Myometrial cell (primary cell): Measurements from ENCODE around the gene GRN. TPM values are rescaled to one million over a fixed set of nuclear protein-coding genes. Genes with fewer than 3 reads are reported as not detected.

Experiments
- total RNA-seq: library from RNA; depleted of rRNA; stranded (reverse); fragments of >200 nt; gene quantifications from 2 replicates; pipeline ENCODE4 v1.2.3, GENCODE V29; 2015

The GRN gene
- total RNA-seq = 220 and 254 TPM in 2 replicates

DNA sequence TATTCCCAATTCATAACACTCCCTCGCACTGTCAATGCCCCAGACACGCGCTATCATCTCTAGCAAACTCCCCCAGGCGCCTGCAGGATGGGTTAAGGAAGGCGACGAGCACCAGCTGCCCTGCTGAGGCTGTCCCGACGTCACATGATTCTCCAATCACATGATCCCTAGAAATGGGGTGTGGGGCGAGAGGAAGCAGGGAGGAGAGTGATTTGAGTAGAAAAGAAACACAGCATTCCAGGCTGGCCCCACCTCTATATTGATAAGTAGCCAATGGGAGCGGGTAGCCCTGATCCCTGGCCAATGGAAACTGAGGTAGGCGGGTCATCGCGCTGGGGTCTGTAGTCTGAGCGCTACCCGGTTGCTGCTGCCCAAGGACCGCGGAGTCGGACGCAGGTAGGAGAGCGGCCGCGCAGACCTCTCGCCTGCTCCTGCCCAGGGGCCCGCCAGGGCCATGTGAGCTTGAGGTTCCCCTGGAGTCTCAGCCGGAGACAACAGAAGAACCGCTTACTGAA, at the start of gene GRN:
GRN (plus strand) TSS at position 364 of the 515 bp plus-strand sequence. CDS start 3,863 bp downstream, outside the sequence.

DNA sequence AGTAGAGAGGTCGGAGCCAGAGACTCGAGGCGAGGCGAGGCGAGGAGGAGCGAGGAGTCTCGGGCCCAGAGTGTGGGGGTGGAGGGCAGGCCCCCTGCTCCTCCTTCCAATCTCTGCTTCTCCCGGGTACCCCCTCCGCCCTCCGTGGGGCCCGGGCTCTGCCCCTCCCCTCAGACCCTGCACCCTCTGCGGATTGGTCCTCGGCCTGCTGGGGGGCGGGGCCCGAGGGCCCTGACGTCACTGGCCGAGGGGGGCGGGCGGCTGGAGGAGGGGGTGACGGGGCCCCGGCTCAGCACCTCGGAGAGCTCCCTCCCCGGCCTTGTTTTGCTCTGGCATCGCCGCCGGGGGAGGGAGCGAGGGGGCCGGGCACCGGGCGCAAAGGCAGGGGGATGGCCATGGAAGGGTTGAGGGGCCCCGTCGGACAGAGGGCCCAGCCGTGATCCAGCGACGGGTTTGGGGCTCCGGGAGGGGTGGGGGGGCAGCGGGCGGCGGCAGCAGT, 36.7 kb upstream of the GRN start, which contains the start of gene RUNDC3A:
RUNDC3A (plus strand) TSS at position 282 of the 499 bp plus-strand sequence. CDS start 232 bp downstream, outside the sequence.

DNA sequence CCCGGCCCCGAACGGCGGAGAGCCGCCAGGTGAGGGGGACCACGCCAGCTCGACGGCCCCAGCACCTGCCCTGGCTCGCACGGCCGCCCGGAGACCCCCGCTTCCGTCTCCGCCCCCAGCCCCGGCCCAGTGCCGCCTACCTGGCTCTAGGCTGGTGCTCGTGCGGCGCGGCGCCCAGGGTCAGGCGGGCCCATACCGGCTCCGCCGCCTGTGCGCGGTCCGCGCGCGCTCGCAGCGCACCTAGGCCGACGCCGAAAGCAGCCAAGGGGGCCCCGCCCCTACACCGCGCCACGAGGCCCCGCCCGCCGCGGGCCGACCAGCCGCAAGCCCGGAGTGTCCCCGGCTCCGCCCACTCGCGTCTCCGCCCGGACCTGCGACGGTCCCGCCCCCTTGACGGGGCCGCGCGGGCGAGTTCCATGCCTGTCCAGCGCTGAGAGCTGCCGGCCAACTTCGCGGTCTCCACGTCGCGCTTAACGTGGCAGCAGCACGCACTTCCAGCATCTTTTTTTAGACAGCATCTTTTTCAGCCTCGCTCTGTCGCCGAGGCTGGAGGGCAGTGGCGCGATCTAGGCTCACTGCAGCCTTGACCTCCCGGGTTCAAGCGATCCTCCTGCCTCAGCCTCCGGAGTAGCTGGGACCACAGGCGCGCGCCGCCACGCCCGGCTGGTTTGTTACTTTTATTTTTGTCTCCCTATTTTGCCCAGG, 20.4 kb upstream of the GRN start, which contains the start of gene SLC25A39:
SLC25A39 (minus strand) TSS at position 253 of the 705 bp plus-strand sequence. CDS start 1,261 bp downstream, outside the sequence.

DNA sequence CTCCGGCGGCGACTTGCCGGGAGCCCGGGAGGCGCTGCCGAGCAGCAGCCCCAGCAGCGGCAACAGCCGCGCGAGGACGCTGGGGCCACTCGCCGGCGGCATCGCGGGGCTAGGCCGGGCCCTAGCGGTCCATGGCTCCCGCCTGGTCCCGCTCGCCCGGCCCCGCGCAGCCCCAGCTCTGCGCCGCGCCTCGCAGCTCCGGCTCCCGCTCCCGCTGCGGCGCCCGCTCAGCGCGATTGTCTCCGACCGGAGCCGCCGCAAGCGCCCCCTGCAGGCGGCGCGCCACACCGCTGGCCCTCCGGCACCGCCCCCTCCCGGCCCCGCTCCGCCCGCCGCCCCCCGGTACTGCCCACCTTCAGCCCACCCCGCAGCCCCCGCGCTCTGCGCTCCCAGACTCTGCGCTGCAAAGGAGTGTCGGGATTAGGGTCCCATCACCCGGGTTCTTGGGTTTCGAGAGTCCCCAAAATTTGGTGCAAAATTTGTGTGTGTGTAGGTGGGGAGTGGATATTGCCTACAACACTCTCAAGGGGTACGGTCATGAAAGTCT, 18.6 kb downstream of the GRN start, which contains the start of gene FAM171A2:
FAM171A2 (minus strand) TSS at position 241 of the 547 bp plus-strand sequence; CDS start at position 102, 139 bp downstream.

DNA sequence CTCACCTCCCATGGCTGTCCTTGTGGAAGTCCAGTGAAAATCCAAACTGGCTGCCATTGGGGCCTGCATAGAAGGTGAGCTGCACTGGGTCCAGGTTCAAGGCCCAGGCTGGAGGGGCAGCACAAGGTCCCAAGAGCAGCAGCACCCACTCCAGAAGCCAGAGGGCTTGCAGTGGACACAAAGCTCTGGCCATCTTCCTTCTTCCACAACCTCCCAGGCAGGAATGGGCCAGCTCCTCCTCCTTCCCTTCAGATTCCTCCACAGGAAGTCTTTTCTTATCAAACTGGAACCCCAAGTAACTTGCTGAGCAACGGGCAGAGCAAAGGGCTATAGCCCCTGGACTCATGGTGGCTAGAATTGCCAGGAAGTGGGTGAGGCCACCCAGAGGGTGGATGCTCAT, 44.2 kb downstream of the GRN start, which contains the start of gene ITGA2B:
ITGA2B (minus strand) TSS at position 369 of the 400 bp plus-strand sequence; CDS start at position 193, 176 bp downstream.

Other genes starting within 250 kb of the GRN start
- gene HDAC5, start 221.7 kb upstream of the GRN start, total RNA-seq = 28.0 and 38.5 TPM in 2 replicates
- 4.0 and 5.7 TPM in 2 replicates for gene HROB, start 203.4 kb upstream of the GRN start, total RNA-seq
- not detected in 2 replicates for gene ASB16, start 174.6 kb upstream of the GRN start, total RNA-seq
- gene TMUB2, start 158.3 kb upstream of the GRN start, total RNA-seq = 26.8 and 45.3 TPM in 2 replicates
- 45.6 and 50.9 TPM in 2 replicates for gene ATXN7L3, start 145.4 kb upstream of the GRN start, total RNA-seq
- 30.6 and 35.4 TPM in 2 replicates for gene UBTF, start 125.6 kb upstream of the GRN start, total RNA-seq
- gene SLC4A1, start 77.2 kb upstream of the GRN start, total RNA-seq = not detected in 2 replicates
- not detected in 2 replicates for gene RUNDC3A, start 36.7 kb upstream of the GRN start, total RNA-seq
- 92.5 and 99.2 TPM in 2 replicates for gene SLC25A39, start 20.5 kb upstream of the GRN start, total RNA-seq
- 2.1 and 11.5 TPM in 2 replicates for gene FAM171A2, start 18.6 kb downstream of the GRN start, total RNA-seq
- gene ITGA2B, start 44.3 kb downstream of the GRN start, total RNA-seq = 0.86 TPM in 1 of 2 replicates, not detected in the other
- 9.8 and 13.5 TPM in 2 replicates for gene GPATCH8, start 158.1 kb downstream of the GRN start, total RNA-seq
- 9.8 and 11.3 TPM in 2 replicates for gene FZD2, start 212.2 kb downstream of the GRN start, total RNA-seq